Measurements from ENCODE around the gene APLNR.

GRCh38 chr11:57254631-57255030, 17.6 kb upstream of the APLNR start:
- TF ChIP-seq, protein P1, sequence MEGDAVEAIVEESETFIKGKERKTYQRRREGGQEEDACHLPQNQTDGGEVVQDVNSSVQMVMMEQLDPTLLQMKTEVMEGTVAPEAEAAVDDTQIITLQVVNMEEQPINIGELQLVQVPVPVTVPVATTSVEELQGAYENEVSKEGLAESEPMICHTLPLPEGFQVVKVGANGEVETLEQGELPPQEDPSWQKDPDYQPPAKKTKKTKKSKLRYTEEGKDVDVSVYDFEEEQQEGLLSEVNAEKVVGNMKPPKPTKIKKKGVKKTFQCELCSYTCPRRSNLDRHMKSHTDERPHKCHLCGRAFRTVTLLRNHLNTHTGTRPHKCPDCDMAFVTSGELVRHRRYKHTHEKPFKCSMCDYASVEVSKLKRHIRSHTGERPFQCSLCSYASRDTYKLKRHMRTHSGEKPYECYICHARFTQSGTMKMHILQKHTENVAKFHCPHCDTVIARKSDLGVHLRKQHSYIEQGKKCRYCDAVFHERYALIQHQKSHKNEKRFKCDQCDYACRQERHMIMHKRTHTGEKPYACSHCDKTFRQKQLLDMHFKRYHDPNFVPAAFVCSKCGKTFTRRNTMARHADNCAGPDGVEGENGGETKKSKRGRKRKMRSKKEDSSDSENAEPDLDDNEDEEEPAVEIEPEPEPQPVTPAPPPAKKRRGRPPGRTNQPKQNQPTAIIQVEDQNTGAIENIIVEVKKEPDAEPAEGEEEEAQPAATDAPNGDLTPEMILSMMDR (IDR thresholded peaks at IDR 0.05): no peak
- TF ChIP-seq ZFX (IDR thresholded peaks at IDR 0.05; ENCODE audit: borderline replicate concordance): no peak
